Inflammatory macrophage treated with lipopolysaccharide for 4 hours (primary cell): ENCODE results near the gene CCT2.

Experiments used
- DNase-seq: peaks from one replicate; pipeline ENCODE4 v3.0.0-alpha.2; 2020

The CCT2 gene

GRCh38 chr12:69585189-69586062 lies at the start of gene CCT2:
Gene CCT2 (plus strand): TSS chr12:69585459. CDS start chr12:69585522, 63 bp downstream.
- DNase-seq: peak; percentile 97

- DNase-seq: no peak
These were observed 44.3 kb upstream of the CCT2 start for GRCh38 chr12:69540987-69541386.

GRCh38 chr12:69544087-69544486 lies 41.2 kb upstream of the CCT2 start:
- no peak for DNase-seq

- peak; percentile 36 for DNase-seq
These were observed 40.2 kb upstream of the CCT2 start for GRCh38 chr12:69545081-69545480.

GRCh38 chr12:69546693-69547438 lies 38.4 kb upstream of the CCT2 start:
- DNase-seq: no peak

GRCh38 chr12:69548687-69549086 lies 36.6 kb upstream of the CCT2 start:
- no peak for DNase-seq

- no peak for DNase-seq
These were observed 34.5 kb upstream of the CCT2 start for GRCh38 chr12:69550569-69551350.

- no peak for DNase-seq
These were observed 31.5 kb upstream of the CCT2 start for GRCh38 chr12:69553628-69554248.

GRCh38 chr12:69555461-69555860 lies 29.8 kb upstream of the CCT2 start:
- no peak for DNase-seq

GRCh38 chr12:69556383-69556782 lies 28.9 kb upstream of the CCT2 start:
- DNase-seq: no peak

- no peak for DNase-seq
These were observed 22.0 kb upstream of the CCT2 start for GRCh38 chr12:69563166-69563762.

GRCh38 chr12:69566603-69567002 lies 18.7 kb upstream of the CCT2 start:
- no peak for DNase-seq

GRCh38 chr12:69569236-69569635 lies 16.0 kb upstream of the CCT2 start:
- no peak for DNase-seq

GRCh38 chr12:69570000-69570516 lies 15.2 kb upstream of the CCT2 start:
- no peak for DNase-seq

GRCh38 chr12:69570545-69571399 lies 14.5 kb upstream of the CCT2 start:
- DNase-seq: peak; percentile 63

- no peak for DNase-seq
These were observed 9.9 kb upstream of the CCT2 start for GRCh38 chr12:69575346-69575745.

GRCh38 chr12:69578283-69578682 lies 7.0 kb upstream of the CCT2 start:
- DNase-seq: no peak

GRCh38 chr12:69579029-69579428 lies 6.2 kb upstream of the CCT2 start:
- no peak for DNase-seq

GRCh38 chr12:69580074-69580473 lies 5.2 kb upstream of the CCT2 start:
- no peak for DNase-seq

GRCh38 chr12:69583203-69583602 lies 2.1 kb upstream of the CCT2 start:
- no peak for DNase-seq

- no peak for DNase-seq
These were observed 3.3 kb downstream of the CCT2 start for GRCh38 chr12:69588527-69588926.
